AML-193 (cell line): ENCODE measurements around the gene FUBP3.
"Not testable (repeated sequence)": the region's sequence is repeated elsewhere in the genome, so short reads cannot be mapped to it uniquely, and the experiment has no call there.

Experiments used
- DNase-seq, 2 experiments: peaks; one replicate each; lab custom pipeline; 2025; lab: John Stamatoyannopoulos, UW

The FUBP3 gene

GRCh38 chr9:130682421-130683121, 103.2 kb downstream of the FUBP3 start:
- peak; percentile 48 to 53 for DNase-seq

- no peak for DNase-seq
Measured at GRCh38 chr9:130685104-130685503, 105.7 kb downstream of the FUBP3 start.

GRCh38 chr9:130685945-130686344, 106.6 kb downstream of the FUBP3 start:
- not testable (repeated sequence) for DNase-seq

- no peak for DNase-seq
Measured at GRCh38 chr9:130687615-130688014, 108.2 kb downstream of the FUBP3 start.
